HG03354 (cell line): Measurements from ENCODE around the gene NIPAL3.

Experiments
- ATAC-seq: cut with Tn5 transposase; IDR thresholded peaks from one replicate; pipeline ENCODE4 v1.9.1; 2021; ENCODE audit warnings: mild to moderate bottlenecking; ENCODE audit not compliant: unreplicated experiment, poor library complexity, severe bottlenecking

Gene NIPAL3

DNA sequence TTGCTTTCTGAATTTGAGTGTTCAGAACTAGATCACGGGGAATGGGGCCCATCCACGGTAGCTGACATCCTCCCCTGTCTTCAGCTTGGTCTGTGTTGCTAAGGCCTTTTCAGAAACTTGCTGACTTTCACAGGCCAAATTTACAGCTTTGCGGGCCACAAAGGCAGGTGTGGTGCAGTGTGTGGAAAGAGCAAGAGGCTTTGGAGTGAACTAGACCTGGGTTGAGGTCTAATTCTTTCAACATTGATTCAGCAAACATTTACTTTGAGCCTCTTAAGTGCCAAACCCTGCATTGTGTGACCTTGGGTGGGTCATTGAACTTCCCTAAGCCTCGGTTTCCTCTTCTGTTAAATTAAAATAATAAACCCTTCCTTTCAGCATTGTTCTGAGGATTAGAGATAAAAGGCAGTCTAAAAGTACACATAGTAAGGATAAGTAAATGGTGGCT is 26.3 kb upstream of the NIPAL3 start:
- no peak for ATAC-seq

- ATAC-seq, result peak; percentile 57
Measured at GRCh38 chr1:24390924-24391782, 24.4 kb upstream of the NIPAL3 start.

DNA sequence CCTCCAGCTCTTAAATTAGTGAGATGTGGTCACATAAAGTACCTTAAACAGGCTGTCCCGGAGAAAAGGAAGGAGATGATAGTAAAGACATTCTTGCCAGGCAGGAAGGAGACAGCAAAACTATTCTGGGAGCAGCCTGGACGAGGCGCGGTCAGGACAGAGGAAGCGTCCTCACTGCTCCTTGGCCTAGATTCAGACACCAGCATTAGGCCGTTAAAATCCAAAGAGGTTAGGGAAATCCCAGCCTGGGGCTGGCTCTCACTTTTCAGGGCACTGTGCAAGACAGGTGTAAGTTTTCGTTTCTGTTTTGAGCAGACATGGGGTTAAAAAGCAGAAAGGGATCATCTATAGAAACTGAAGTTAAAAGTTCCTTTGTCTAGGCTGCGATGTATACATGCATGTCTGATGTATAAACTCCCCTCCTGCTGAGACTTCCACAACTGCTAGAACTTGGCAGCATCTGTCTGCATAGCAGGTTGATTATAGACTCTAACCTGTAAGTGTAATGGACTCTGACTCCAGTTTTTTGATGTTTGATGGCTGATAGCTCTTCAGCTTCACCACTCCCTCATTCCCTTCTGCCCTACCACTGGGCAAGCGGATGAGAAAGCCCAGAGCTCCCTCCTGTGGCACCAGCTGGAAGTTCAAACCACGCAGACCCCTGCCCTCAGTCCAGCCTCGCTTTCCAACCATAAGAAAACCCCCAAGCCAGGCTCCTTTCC is 23.6 kb upstream of the NIPAL3 start:
- ATAC-seq, result peak; percentile 73

DNA sequence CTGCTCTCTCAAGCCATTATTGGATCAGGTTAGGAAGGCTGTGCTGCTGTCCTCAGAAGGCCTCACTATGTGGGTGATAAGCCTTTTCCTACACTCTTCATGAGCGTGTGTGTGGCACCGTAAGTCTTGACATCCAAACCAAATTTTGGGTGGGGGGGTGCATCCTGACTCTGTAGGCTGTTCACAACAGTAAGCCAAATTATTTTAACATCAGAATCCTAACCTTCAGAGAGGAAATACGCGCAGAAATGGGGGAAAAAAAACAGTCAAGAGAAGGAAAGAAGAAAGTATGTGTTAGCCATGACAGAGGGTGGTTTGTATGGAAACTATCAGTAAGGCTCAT is 23.0 kb upstream of the NIPAL3 start:
- ATAC-seq, result no peak

- no peak for ATAC-seq
Measured at GRCh38 chr1:24392982-24393650, 22.5 kb upstream of the NIPAL3 start.

DNA sequence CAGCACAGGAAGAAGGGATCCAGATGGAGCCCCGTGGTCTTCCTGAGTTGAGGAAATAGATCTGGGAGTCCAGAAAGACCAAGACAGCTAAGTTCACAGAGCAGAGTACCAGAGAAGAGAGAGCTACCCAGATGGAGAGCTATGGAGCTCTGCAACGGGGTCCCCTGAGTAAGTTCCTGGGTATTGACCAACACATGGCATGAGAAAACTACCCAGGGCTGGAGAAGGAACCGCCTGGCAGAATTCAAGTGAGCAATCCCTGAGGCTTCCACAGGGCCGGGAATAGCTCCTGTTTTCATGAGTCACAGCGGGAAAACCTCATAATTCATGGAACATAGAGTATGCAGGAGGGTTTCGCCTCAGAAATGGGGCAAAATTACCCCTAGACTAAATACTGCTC is 21.7 kb upstream of the NIPAL3 start:
- no peak for ATAC-seq

DNA sequence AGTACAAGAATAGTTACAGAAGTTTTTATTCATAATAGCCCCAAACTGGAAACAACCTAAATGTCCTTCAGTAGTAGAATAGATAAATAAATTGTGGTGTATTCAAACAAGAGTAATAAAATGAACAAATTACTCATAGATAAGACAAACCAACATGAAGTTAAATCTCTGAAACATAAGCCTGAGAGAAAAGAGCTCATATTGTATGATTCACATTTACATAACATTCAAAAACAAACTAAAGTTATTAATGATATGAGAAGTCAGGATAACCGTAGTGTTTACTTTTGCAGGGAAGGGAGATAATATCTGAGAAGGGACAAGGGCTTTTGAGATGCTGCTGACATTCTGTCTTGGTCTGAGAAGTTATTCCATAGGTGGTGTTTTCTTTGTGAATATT is 15.5 kb upstream of the NIPAL3 start:
- no peak for ATAC-seq

GRCh38 chr1:24403806-24404205 is 11.8 kb upstream of the NIPAL3 start:
- no peak for ATAC-seq

GRCh38 chr1:24406788-24407187 is 8.8 kb upstream of the NIPAL3 start:
- ATAC-seq, result no peak

GRCh38 chr1:24409535-24409934 is 6.1 kb upstream of the NIPAL3 start:
- ATAC-seq, result no peak

- no peak for ATAC-seq
Measured at GRCh38 chr1:24410750-24411149, 4.9 kb upstream of the NIPAL3 start.

GRCh38 chr1:24411963-24412362 is 3.6 kb upstream of the NIPAL3 start:
- ATAC-seq, result no peak

- ATAC-seq, result no peak
Measured at GRCh38 chr1:24412408-24412807, 3.2 kb upstream of the NIPAL3 start.

DNA sequence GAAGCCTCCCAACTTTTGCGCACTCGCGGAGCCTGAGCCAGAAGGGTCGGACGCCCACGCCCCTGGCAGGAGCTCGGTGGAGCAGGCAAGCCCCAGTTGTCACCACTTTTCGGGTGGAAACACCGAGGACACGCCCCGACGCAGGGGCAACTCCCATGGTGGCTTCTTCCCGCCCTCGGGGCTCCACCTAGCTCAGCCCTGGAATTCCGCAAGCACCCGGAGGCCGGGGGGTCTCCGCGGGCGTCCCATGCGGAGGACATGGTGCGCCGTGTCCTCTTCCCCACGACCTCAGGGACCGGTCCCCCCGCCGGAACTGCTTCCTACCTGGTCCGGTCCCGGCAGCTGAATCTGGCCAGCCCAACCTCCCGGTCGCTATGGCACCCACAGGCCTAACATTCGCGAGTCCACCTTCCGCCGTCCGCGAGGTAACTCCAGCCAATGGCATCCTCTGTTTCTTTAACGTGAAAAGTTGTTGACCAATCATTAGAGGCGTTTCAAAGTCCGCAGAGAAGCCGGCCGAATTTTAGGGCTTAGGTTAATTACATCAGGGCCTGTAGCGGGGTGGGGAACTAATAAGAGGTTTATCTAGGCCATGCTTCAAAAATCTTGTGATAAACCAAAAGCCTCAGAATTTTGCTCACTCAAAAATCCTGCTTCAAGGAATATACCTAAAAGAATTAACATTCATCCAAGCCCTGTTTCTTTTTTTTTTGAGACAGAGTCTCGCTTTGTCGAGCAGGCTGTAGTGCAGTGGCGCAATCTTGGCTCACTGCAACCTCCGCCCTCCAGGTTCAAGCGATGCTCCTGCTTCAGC is 2.0 kb upstream of the NIPAL3 start, which contains the start of gene STPG1:
Gene STPG1, minus strand, starts transcription at position 433 of the 814 bp plus-strand sequence. CDS start 12,394 bp downstream, outside the sequence.
- peak; percentile 49 for ATAC-seq

DNA sequence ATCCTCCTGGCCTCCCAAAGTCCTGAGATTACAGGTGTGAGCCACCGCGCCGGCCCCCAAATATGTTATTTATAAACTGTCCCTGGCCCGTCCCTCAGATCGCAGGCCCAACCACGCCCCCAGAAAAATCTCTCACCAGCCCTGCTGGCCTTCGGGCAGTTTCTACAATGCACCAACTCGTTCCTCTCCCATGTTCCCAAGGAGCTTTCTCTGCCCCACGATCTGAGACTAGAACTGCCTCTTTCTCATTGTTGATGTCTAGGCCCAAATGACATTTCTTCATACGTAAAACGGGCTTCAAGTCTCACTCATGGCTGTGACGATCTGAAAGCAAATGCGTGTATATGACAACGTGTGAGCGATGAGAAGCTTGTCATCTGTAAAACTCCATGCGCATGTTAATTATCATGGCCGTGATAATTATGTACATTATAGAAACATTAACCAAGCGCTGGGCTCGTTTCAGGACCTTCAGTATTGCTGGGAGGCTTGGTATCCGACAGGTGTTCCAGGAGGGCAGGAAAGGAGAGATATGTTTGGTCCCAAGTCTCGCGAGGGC is 748 bp upstream of the NIPAL3 start:
- ATAC-seq, result no peak

GRCh38 chr1:24415910-24416665 is 486 bp downstream of the NIPAL3 start:
- ATAC-seq, result peak; percentile 6

- ATAC-seq, result no peak
Measured at GRCh38 chr1:24416666-24417391, 1.2 kb downstream of the NIPAL3 start.

- ATAC-seq, result no peak
Measured at GRCh38 chr1:24417681-24418080, 2.1 kb downstream of the NIPAL3 start.
